ENCODE data around the gene TPM3. TPM values are rescaled to one million over a fixed set of nuclear protein-coding genes. Genes with fewer than 3 reads are reported as not detected.

TPM3 gene
- total and polyA plus RNA-seq, 10 of the 15 experiments (the other 5 are each of a cell fraction or from before 2014, with no cell fraction given): 270 to 759 (median 505) TPM

DNA sequence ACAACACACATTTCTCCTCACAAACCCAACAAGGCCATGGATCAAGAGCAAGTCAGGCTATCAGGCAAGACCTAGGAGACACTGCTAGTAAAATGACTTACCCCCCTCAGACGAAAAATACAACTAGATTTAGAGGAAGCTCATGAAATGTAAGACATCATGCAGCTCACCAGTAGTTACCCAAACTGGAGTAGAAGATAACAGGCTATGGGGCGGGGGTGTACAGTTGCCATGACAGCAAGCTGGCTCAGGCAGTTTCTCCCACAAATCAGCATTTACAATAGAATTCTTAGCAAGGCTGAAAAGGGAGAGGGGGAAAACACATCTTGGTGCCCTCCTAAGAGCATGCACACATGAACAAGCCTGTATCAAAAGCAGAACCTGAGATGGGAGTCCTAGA lies 13.9 kb downstream of the TPM3 start:
- no peak for DNase-seq (ENCODE audit: low read depth, low spot score)
- no TSS peak for BruUV-seq (replicated peaks)
- Histone ChIP-seq H2AFZ (ENCODE audit: control insufficient read depth, low read depth, low read length) (no peak overlapping the region), H3K9me3 (replicated peaks; ENCODE audit: control insufficient read depth, insufficient read depth, low read length) (no peaks in the 10 kb centered on the region), H3K79me2 (ENCODE audit: control insufficient read depth, insufficient read depth, low read length) (peaks cover 81% of the 10 kb centered on the region), H3K27ac (ENCODE audit: control insufficient read depth, insufficient read depth) (no peak overlapping the region), H4K20me1 (ENCODE audit: control insufficient read depth, insufficient read depth) (peaks cover 36% of the 10 kb centered on the region), H3K4me1 (ENCODE audit: control insufficient read depth, insufficient read depth, low read length) (peaks cover 17% of the 10 kb centered on the region), H3K4me2 (ENCODE audit: control insufficient read depth, insufficient read depth) (peak overlapping the region; percentile 1; the same call in 1 of the 2 replicates), H3K9ac (ENCODE audit: control insufficient read depth, insufficient read depth, low read length) (peak overlapping the region; percentile 30; the same call in 1 of the 2 replicates), H3K36me3 (ENCODE audit: control insufficient read depth in 2 of 2, insufficient read depth in 2 of 2, low read length in 1 of 2) (peaks cover 5 to 34% of the 10 kb centered on the region in 2 experiments), H3K4me3 (peak overlapping the region; percentile 99), H3K27me3 (replicated peaks in 1 of 2; ENCODE audit: control insufficient read depth in 2 of 2, insufficient read depth in 2 of 2, low read length in 1 of 2) (no peaks in the 10 kb centered on the region)
- FAIRE-seq: no peak
- ChIA-PET CTCF (interaction anchor here (0.8 to 1.6 kb wide), 5 partner anchors 16 to 381 kb away, joined by 3 to 7 read pairs (median 3); no protein-coding TSS in a partner anchor), SMC1A (ENCODE audit: uncharacterized antibody, unreplicated experiment) (interaction anchor here (1.0 to 2.6 kb wide), 6 partner anchors 12 to 259 kb away, joined by 3 to 10 read pairs (median 3); partner anchors contain the start of gene TPM3), POLR2A (interaction anchor here (0.6 to 1.8 kb wide), 3 partner anchors 19 to 149 kb away, joined by 3 to 4 read pairs (median 3); no protein-coding TSS in a partner anchor), RAD21 (ENCODE audit: unreplicated experiment) (interaction anchor here (1.0 to 1.4 kb wide), 4 partner anchors 20 to 94 kb away, joined by 3 to 5 read pairs (median 3); partner anchors contain the start of gene HAX1)
- WGBS (ENCODE audit: insufficient coverage, insufficient replicate concordance, low lambda C conversion rate, missing lambda C conversion rate): 18% methylated on average over 2 of the region's 2 CpGs
- intact Hi-C loops (cut with micrococcal nuclease; ENCODE audit: unreplicated experiment) (no loop called here), in situ Hi-C loops (cut with MboI) (no loop called here)
- no peak for ATAC-seq
- TF ChIP-seq, protein P1, sequence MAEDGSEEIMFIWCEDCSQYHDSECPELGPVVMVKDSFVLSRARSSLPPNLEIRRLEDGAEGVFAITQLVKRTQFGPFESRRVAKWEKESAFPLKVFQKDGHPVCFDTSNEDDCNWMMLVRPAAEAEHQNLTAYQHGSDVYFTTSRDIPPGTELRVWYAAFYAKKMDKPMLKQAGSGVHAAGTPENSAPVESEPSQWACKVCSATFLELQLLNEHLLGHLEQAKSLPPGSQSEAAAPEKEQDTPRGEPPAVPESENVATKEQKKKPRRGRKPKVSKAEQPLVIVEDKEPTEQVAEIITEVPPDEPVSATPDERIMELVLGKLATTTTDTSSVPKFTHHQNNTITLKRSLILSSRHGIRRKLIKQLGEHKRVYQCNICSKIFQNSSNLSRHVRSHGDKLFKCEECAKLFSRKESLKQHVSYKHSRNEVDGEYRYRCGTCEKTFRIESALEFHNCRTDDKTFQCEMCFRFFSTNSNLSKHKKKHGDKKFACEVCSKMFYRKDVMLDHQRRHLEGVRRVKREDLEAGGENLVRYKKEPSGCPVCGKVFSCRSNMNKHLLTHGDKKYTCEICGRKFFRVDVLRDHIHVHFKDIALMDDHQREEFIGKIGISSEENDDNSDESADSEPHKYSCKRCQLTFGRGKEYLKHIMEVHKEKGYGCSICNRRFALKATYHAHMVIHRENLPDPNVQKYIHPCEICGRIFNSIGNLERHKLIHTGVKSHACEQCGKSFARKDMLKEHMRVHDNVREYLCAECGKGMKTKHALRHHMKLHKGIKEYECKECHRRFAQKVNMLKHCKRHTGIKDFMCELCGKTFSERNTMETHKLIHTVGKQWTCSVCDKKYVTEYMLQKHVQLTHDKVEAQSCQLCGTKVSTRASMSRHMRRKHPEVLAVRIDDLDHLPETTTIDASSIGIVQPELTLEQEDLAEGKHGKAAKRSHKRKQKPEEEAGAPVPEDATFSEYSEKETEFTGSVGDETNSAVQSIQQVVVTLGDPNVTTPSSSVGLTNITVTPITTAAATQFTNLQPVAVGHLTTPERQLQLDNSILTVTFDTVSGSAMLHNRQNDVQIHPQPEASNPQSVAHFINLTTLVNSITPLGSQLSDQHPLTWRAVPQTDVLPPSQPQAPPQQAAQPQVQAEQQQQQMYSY (CRISPR knock-in tag; IDR thresholded peaks at IDR 0.05): no peak
- TF ChIP-seq JUND (IDR thresholded peaks at IDR 0.05; ENCODE audit: low read depth, low read length) (no peak), POLR2AphosphoS5 (IDR thresholded peaks at IDR 0.05; ENCODE audit: low read length) (0 out of 2 replicates have a peak, but pooled peaks have one; percentile 0), BMI1 (IDR thresholded peaks at IDR 0.05; ENCODE audit: borderline replicate concordance) (peak; percentile 45; the same call in 1 of the 2 replicates), GABPA (IDR thresholded peaks at IDR 0.05; ENCODE audit: low read depth) (no peak), ASH2L (IDR thresholded peaks at IDR 0.05; ENCODE audit: borderline replicate concordance, low read depth) (no peak), ZNF622 (IDR thresholded peaks at IDR 0.05) (no peak), POLR2A (IDR thresholded peaks at IDR 0.05; ENCODE audit: low read depth, low read length) (no peak)
- TF ChIP-seq, protein P2, sequence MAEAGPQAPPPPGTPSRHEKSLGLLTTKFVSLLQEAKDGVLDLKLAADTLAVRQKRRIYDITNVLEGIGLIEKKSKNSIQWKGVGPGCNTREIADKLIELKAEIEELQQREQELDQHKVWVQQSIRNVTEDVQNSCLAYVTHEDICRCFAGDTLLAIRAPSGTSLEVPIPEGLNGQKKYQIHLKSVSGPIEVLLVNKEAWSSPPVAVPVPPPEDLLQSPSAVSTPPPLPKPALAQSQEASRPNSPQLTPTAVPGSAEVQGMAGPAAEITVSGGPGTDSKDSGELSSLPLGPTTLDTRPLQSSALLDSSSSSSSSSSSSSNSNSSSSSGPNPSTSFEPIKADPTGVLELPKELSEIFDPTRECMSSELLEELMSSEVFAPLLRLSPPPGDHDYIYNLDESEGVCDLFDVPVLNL (IDR thresholded peaks at IDR 0.05; ENCODE audit: low read depth, low read length): no peak
- TF ChIP-seq, protein P3, sequence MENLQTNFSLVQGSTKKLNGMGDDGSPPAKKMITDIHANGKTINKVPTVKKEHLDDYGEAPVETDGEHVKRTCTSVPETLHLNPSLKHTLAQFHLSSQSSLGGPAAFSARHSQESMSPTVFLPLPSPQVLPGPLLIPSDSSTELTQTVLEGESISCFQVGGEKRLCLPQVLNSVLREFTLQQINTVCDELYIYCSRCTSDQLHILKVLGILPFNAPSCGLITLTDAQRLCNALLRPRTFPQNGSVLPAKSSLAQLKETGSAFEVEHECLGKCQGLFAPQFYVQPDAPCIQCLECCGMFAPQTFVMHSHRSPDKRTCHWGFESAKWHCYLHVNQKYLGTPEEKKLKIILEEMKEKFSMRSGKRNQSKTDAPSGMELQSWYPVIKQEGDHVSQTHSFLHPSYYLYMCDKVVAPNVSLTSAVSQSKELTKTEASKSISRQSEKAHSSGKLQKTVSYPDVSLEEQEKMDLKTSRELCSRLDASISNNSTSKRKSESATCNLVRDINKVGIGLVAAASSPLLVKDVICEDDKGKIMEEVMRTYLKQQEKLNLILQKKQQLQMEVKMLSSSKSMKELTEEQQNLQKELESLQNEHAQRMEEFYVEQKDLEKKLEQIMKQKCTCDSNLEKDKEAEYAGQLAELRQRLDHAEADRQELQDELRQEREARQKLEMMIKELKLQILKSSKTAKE (IDR thresholded peaks at IDR 0.05; ENCODE audit: low read depth, poor library complexity, severe bottlenecking): no peak
- TF ChIP-seq, protein P4, sequence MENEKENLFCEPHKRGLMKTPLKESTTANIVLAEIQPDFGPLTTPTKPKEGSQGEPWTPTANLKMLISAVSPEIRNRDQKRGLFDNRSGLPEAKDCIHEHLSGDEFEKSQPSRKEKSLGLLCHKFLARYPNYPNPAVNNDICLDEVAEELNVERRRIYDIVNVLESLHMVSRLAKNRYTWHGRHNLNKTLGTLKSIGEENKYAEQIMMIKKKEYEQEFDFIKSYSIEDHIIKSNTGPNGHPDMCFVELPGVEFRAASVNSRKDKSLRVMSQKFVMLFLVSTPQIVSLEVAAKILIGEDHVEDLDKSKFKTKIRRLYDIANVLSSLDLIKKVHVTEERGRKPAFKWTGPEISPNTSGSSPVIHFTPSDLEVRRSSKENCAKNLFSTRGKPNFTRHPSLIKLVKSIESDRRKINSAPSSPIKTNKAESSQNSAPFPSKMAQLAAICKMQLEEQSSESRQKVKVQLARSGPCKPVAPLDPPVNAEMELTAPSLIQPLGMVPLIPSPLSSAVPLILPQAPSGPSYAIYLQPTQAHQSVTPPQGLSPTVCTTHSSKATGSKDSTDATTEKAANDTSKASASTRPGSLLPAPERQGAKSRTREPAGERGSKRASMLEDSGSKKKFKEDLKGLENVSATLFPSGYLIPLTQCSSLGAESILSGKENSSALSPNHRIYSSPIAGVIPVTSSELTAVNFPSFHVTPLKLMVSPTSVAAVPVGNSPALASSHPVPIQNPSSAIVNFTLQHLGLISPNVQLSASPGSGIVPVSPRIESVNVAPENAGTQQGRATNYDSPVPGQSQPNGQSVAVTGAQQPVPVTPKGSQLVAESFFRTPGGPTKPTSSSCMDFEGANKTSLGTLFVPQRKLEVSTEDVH (IDR thresholded peaks at IDR 0.05; ENCODE audit: low read depth, partially characterized antibody): no peak
- TF ChIP-seq, protein P5, sequence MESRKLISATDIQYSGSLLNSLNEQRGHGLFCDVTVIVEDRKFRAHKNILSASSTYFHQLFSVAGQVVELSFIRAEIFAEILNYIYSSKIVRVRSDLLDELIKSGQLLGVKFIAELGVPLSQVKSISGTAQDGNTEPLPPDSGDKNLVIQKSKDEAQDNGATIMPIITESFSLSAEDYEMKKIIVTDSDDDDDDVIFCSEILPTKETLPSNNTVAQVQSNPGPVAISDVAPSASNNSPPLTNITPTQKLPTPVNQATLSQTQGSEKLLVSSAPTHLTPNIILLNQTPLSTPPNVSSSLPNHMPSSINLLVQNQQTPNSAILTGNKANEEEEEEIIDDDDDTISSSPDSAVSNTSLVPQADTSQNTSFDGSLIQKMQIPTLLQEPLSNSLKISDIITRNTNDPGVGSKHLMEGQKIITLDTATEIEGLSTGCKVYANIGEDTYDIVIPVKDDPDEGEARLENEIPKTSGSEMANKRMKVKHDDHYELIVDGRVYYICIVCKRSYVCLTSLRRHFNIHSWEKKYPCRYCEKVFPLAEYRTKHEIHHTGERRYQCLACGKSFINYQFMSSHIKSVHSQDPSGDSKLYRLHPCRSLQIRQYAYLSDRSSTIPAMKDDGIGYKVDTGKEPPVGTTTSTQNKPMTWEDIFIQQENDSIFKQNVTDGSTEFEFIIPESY (IDR thresholded peaks at IDR 0.05): no peak

Measured in GM12878 (cell line).